GM19240 (cell line): ENCODE measurements around the gene IL16.

Experiments
- DNase-seq: peaks from one replicate; pipeline ENCODE4 v3.0.0; 2011; ENCODE audit warnings: low spot score; ENCODE audit not compliant: insufficient read length

The IL16 gene

DNA sequence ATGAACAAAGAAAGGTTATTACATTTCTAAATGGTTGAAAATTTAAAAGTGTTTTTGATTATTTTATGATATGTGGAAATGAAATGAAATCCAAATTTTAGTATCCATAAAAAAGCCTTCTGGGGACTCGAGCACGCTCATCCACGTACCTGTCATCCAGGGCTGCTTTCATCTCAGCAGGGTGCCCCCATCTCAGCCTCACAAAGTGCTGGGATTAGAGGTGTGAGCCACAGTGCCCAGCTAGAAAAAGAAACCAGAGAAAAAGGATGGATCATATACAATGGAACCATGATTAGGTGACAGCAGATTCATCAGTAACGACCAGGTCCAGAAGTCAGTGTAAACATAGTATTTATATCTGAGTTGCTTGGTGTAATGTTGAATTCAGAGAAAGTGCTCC, 77.6 kb downstream of the IL16 start:
- no peak for DNase-seq

DNA sequence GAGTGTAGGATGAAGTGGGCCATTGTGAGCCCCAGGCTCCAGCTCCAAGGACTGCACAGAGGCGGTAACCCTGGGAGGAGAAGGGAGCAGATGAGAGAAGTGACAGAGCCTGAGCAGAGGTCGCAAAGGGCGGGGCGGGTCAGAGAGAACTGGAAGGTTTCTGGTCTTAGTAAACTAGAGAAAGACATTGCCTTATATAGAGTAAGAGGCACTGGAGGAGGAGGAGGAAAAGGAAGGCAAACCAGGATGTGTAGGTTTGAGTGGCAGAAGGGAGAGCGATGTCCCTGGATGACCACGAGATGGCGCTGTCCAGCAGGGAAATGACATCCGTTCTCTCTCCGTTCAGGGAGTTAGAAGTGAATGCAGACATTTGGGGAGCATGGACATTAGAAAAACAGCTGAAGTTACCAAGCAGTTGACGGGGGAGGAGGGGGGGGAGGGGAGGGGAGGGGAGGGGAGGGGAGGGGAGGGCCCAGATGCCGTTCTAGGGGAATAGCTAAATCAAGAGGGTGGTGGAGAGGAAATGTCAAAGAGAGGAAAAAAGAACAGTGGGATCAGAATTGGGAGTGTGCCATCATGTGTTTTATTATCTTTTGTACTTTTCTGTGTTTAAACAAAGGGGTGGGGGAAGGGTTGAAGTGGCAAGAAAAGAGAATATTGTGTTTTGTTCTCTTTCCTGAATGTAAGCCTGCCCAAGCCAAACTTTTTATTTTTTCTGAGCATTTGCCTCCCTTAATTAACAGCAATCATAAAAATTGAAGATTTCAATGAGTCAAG, 78.4 kb downstream of the IL16 start:
- peak; percentile 65 for DNase-seq

DNA sequence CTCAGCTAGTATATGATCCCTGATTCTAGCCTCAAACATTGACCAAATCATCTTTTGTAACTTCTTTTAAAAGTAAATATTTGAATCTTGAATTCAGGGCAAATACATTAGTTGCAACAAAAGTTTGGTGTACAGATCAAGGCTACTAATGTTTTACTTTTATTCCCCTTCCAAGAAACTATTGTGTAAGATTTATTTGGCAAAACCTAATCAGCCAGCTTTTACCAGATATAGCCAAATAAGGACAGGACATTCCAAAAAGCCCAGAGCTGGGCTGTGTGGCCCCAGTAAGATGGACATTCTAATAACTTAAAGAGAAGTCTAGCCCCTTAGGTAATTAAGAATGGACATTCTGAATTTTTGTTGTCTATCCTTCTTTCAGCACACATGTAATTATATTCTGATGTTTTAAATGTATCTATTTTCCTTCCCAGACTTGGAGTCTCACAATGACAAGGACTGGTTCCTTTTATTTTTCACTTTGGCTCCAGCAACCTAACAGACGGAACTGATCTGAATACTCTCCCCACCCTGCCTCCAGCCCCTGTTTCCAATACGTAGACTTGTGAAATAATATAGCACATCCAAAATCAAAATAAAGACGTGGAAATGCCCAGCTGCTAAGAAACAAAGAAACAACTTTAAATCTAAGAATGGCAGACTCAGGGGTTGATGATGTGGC, 79.2 kb downstream of the IL16 start:
- DNase-seq: no peak

DNA sequence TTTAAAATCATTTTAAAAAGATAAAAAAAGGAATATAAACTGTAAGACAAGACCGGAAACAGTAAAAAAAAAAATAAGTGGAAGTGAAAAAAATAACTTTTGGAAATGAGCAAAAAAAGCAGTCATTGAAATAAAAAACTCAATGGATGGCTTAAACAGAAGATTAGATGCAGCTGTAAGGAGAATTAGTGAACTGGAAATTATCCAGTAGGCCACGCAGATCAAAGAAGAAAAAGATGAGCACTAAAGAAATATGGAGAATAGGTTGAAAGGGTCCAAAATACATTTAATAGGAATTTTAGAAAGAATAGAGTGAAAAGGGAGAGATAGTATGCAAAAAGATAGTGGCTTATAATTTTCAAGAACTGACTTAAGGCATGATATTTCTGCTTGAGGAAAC, 80.3 kb downstream of the IL16 start:
- no peak for DNase-seq

DNA sequence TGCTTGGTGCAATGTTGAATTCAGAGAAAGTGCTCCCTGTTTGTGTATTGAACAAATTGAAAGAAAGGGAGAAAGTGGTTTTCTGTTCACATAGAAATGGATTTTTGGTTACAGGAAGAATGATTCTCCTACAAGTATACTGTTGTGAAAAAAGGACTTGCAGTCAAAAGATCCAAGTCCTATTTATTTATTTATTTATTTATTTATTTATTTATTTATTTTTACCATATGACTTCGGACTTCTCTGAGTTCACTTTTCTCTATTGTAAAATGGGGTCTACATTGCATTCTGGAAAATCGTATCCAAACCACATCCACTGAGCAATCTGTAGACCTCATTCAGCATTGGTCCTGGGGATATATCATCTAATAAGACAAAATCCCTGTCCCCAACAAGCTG, 81.2 kb downstream of the IL16 start:
- DNase-seq: no peak

DNA sequence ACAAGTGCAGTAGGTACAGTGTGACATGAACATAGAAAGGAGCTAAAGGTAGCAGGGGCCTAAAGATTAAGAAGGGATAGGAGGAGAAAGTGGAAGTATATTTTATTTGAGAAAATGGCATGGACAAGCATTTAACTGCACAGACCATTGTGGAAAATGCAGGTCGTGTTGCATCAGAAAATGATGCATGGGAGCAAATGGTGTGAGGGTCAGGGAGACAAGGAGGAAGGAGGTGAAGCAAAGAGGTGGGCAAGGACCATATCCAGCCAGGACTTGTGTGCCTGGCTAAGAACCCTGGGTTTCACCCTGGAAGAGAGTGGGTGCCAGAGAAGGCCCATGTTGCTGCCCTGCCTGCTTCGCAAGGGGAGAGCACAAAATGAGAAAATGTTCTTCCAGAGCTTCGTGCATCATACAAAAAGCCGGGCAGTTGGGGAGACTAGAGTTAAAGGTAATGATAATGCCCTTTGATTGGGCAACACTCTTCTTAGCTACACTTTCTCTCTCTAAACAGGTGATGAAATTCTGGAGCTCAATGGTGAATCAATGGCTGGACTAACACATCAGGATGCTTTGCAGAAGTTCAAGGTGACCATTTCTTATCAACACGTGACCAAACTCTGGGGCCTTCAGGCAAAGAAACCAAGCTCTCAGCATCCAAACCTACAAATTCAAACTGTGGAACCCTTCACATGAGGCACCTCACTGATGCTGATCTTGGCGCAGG, 81.8 kb downstream of the IL16 start:
- DNase-seq: no peak

DNA sequence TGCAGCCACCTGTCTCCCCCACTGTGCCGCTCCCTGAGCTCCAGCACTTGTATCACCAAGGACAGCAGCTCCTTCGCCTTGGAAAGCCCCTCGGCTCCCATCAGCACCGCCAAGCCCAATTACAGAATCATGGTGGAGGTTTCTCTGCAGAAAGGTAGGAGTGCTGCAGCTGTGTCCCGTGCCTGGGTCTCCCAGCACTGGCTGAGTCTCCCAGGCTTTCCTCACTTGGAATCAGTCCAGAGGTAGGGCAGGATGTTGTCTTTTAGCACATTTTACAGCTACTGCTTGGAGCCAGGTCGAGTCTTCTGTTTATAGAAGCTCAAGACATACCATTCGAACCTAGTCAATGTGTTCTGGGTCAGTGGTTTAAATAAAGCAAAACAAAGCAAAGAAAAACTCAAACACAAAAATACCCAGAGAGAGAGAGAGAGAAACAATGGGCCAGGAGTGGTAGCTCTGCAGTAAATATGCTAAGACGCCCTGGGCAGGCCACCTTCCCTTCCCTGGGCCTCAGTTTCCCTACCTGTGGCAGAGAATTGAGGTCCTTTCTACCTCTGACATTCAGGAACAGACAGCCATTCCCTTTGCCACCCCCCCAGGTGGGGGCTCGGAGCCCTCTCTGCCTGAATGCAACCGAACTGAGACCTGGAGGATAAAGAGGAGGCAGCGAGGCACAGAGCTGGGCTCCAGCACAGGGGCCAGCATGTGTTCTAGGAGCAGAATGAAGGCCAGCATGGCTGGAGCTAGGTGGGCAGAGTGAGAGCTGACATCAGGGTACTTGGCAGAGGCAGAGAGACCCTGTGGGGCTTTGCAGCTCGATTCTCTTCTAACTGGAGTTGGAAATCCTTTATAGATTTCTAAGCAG, 83.2 kb downstream of the IL16 start:
- no peak for DNase-seq

DNA sequence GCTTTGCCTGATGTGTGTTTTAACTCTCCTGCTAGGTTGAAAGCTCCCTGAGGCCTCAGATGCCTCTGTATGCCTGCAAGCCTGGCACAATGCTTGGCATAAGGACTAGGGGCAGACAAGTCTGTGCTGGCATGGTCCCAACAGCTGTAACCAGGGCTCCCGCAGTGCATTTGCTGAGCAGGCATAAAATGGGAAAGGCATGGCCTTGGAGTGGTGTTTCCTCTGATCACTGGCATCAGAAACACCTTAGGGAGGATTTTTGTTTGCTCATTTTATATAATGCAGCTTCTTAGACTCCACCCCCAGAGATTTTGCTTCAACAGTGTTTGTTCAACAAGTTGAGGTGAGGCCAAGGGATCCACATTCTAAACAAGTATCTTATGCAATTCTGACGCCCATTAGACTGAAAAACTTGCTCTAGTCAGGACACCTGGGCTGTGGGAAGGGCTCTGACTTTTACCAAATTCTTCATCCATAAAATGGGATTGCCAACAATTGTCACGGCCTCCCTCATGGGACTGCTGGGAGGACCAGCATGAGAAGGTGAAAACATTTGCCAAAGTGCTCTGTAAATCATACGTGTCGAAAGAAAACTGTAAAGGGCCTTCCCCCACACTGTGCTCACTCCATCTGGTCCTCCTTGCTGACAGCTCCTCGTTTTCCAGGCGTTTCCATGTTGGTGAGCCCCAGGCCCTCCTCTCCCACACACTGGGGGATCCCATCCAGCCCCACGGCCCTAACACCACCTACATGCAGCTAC, 84.2 kb downstream of the IL16 start:
- DNase-seq: no peak

DNA sequence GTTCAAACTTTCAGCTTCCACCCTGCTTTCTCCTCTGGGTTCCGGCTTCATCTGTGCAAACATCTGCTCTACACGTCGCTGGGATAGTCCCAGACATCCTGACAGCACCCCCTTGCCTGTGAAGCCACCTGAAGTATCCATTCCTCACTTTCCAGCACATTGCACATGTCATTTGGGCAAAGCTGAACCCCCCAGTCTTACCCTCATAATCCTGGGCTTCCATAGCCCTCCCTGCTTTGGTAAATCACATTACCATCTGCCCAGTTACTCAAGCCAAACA, 84.7 kb downstream of the IL16 start:
- DNase-seq: no peak

DNA sequence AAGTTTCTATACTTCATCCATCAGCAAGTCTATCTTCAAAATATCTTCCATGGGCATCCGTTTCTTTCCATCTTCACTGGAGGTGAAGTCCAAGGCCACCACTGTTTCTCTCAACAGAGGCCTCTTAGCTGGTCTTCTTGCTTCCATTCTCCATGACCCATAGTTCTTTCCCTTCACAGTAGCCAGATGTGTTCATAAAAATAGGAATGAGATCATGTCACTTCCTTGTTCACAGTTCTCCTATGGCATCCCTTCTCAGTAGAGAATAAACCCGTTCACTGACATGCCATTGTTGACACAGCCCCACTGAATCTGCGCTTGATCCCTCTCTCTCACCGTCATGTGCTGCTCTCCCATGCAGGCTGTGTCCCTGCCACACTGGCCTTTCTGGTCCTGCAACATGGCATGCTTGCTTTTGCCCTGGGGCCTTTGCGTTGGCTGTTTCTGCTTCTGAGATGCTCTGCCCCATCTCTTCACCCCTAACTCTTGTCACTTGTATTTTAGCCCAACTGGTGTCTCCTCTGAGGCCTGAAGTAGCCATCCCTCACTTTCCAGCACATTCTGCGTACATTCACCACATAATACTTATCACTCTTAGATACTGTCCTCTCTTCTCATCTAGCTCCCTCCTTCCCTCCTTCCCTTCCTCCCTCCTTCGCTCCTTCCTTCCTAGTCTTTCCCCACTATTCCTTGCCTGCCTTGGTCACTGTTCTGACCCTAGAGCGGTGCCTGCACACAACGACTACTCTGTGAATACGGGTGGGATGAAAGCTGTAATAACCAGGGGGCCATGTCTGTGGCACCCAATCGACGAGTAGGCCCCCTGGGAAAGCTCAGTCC, 85.3 kb downstream of the IL16 start:
- no peak for DNase-seq

DNA sequence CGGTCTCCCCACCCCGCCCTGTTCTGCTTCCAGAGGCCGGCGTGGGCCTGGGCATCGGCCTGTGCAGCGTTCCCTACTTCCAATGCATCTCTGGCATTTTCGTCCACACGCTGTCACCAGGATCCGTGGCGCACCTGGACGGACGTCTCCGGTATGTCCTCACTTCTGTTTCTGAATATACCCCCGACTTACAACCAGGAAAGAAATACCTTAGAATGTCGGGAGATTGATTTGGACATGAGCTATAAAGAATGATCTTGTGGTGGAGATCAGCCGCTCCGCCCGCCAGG, 85.9 kb downstream of the IL16 start:
- no peak for DNase-seq

DNA sequence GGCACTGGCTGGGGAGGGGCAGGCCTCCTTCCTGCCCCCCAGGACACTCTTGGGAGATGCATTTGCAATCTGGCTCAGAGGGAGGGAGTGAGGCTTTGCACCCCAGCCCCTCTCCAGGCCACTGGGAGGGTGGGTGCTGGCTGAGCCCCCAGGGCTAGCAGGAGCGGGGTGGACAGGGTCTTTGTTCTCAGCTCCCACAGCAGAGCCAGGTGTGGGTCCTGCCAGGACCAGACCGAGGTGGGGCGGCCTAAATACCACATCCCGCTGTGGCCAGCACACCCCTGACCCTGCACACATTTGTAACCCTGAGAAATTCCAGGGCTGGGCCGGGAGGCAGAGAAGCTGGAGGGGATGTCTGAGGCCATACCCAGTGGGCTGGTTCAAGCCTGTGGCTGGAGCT, 86.2 kb downstream of the IL16 start:
- no peak for DNase-seq

DNA sequence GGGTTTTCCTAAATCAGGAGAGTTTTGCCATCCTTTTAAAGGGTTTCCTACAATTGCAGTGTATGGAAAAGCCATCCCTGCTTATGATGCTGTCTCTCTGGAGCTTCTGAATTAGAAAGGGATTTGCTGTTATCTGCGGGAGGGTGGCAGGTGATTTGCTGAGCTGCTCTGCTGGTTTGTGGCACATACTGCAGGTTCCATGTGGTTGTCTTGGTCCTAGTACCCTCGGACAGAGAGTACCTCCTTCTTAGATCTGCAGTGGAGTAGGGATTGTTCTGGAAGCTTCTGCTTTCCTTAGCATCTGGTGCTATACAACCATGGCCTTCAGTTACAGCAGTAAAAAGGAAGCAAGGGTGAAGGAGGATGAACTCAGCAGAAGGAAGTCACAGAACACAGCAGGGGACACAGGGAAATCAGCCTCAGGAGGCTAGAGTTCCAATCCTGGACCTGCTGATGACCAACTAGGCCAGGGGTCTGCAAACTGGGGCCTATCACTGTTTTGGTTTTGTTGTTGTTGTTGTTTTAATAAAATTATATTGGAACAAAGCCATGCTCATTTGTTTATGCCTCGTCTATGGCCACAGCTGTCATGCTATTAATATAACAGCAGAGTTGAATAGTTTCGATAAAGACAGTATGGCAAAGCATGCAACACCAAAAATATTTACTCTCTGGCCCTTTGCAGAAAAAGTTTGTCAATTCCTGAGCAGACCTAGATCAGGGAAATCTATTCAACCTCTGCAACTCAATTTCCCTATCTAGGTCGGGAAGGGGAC, 87.8 kb downstream of the IL16 start:
- DNase-seq: no peak

DNA sequence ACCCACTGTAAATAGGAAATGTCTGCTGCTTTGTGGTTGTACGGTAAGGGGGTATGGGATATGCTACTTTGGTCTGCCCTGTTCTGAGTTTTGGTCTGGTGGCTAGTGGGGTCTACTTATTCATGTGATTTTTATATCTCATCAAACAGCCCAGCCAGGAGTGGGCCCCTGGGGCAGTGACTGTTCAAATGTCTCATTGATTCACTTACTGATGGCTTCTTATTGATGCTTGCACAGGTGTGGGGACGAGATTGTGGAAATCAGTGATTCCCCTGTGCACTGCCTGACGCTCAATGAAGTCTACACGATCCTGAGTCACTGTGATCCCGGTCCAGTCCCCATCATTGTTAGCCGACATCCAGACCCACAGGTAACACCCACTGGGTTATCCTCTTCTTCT, 88.8 kb downstream of the IL16 start:
- DNase-seq: no peak

DNA sequence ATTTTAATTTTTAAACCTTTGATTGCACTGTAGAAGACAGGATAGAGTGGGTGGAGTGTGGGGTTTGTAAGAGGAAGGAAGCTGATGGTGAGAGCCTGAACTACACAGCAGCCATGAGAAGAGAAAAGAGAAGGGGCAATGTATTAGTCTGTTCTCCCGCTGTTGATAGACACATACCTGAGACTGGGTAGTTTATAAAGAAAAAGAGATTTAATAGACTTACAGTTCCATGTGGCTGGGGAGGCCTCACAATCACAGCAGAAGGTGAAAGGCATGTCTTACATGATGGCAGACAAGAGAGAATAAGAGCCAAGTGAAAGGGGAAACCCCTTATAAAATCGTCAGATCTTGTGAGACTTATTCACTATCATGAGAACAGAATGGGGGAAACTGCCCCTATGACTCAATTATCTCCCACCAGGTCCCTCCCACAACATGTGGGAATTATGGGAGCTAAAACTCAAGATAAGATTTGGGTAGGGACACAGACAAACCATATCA, 90.0 kb downstream of the IL16 start:
- no peak for DNase-seq

DNA sequence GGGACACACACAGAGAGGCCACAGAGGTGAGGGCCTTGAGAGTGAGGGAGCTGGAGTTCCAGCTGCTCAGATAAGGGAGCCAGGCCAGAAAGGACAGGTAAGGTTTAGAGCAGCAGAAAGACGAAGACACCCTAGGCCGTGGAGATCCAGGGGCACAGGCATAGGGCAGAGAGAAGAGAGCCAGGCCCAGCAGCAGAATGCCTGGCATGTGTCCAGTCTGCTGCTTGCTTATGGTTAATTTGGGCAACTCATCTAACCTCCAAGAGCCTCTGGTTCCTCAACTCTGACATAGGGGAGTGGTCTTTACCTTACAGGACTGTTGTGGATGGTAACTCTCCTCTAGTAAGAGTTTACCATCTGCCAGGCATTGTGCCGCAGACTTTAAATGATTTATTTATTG, 91.4 kb downstream of the IL16 start:
- no peak for DNase-seq

DNA sequence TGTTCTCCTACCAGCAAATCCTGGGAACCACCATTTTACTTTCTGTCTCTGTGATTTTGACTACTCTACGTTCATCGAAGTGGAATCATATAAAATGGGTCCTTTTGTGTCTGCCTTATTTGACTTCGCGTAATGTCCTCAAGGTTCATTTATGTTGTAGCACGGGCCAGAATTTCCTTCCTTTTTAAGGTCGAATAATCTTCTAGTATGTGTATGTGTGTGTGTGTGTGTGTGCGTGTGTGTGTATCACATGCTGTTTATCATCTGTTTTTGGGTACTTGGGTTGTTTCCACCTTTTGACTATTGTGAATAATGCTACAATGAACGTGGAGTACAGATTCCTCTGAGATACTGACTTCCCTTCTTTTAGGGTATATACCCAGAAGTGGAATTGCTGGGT, 91.9 kb downstream of the IL16 start:
- no peak for DNase-seq

DNA sequence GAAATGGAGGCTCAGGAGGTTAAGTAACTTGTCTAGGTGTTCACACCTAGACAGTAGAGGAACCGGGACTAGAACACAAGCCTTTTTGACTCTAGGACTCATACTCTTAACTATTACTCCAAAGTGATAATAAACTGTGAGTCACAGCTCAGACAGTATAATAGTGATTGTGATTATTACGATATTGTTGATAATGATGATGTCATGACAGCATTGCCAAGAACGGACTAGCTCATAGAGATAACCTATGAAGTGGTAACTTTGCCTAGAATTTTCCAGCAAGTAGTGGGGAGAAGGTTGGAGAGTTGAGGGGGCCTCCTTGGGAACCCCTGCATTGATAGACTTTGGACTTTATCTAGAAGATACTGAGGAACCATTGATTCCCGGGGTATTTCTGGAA, 93.2 kb downstream of the IL16 start:
- no peak for DNase-seq

DNA sequence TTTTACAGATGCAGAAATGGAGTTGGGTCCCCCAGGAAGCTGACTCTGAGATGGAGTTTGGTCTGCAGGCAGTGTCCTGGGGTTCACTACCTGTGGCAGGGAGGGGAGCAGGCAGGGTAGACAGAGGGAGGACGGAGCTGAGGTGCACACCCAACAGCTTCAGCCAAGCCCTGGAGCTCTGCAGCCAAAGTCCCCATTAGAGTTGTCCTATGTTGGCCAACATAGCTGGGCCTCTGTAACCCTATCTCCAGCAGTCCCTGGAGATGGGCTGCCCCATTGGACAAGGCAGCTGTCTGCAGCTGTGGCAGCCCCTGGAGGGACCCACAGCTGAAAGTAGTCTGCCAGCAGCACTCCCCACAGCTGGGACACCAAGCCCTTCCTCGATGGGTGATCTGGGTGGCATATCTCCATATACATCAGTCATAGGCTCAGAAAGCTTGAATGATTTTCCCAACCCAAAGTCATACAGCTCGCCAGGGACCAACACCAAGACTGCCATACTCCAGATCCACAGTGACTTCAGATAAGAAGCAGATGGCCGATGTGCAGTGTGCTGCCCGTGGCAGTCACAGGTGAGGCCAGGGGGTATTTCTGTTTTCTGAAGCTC, 95.3 kb downstream of the IL16 start:
- no peak for DNase-seq
